DOHH2 (cell line): ENCODE measurements around the gene AP3S1.

Experiments used
- H3F3A ChIP-seq: fragments of 200-600 bp; sonication (generic), shearing (Covaris generic); 2 replicates; pipeline ENCODE4 v1.6.0; 2016; ENCODE audit warnings: antibody characterized with exemption, mild to moderate bottlenecking; ENCODE audit not compliant: control insufficient read depth, insufficient read depth
- H3K27ac ChIP-seq: fragments of 200-600 bp; sonication (generic); 2 replicates; pipeline ENCODE4 v1.5.1; 2014; ENCODE audit warnings: low read depth, mild to moderate bottlenecking, low read length, moderate library complexity
- H3K27me3 ChIP-seq: fragments of 200-600 bp; sonication (generic); 2 replicates; pipeline ENCODE4 v1.6.1; 2014; ENCODE audit warnings: mild to moderate bottlenecking, low read length, mixed read lengths; ENCODE audit not compliant: control insufficient read depth
- H3K36me3 ChIP-seq: fragments of 200-600 bp; sonication (generic); 2 replicates; pipeline ENCODE4 v1.6.1; 2014; ENCODE audit warnings: mild to moderate bottlenecking, low read length, moderate library complexity, mixed read lengths; ENCODE audit not compliant: control insufficient read depth
- H3K4me1 ChIP-seq: fragments of 200-600 bp; sonication (generic); 2 replicates; pipeline ENCODE4 v1.6.1; 2014; ENCODE audit warnings: mild to moderate bottlenecking, low read length, mixed read lengths; ENCODE audit not compliant: control insufficient read depth
- H3K4me2 ChIP-seq: fragments of 200-600 bp; sonication (generic); 2 replicates; pipeline ENCODE4 v1.6.0; 2014; ENCODE audit warnings: mild to moderate bottlenecking, low read length, moderate library complexity
- H3K4me3 ChIP-seq: fragments of 200-600 bp; sonication (generic); 2 replicates; pipeline ENCODE4 v1.5.1; 2014; ENCODE audit warnings: mild to moderate bottlenecking, low read length, mixed read lengths
- H3K79me2 ChIP-seq: fragments of 200-600 bp; sonication (generic); 2 replicates; pipeline ENCODE4 v1.6.1; 2014; ENCODE audit warnings: mild to moderate bottlenecking, low read length, mixed read lengths; ENCODE audit not compliant: control insufficient read depth
- H3K9me2 ChIP-seq: fragments of 200-600 bp; sonication (generic); replicated peaks from 2 replicates; pipeline ENCODE4 v1.6.1; 2014; ENCODE audit warnings: mild to moderate bottlenecking, low read length, mixed read lengths; ENCODE audit not compliant: control insufficient read depth
- H3K9me3 ChIP-seq: fragments of 200-600 bp; sonication (generic); 2 replicates; pipeline ENCODE4 v1.6.1; 2014; ENCODE audit warnings: antibody characterized with exemption, low read length, mixed read lengths; ENCODE audit not compliant: control insufficient read depth, insufficient read depth
- H4K20me1 ChIP-seq: fragments of 200-600 bp; sonication (generic); 2 replicates; pipeline ENCODE4 v1.6.0; 2014; ENCODE audit warnings: low read depth, mild to moderate bottlenecking, antibody characterized with exemption, low read length, moderate library complexity; ENCODE audit not compliant: control insufficient read depth, insufficient read depth
- CTCF ChIP-seq: fragments of 200-600 bp; sonication (generic); IDR thresholded peaks from one replicate; pipeline ENCODE4 v1.5.1; 2014; ENCODE audit warnings: antibody characterized with exemption, mild to moderate bottlenecking, low read depth, low read length; ENCODE audit not compliant: poor library complexity, severe bottlenecking
- EZH2phosphoT487 ChIP-seq: fragments of 200-600 bp; sonication (generic); IDR thresholded peaks from 2 replicates; pipeline ENCODE4 v1.6.1; 2017; ENCODE audit warnings: borderline replicate concordance, mild to moderate bottlenecking, antibody characterized with exemption, low read length, moderate library complexity, mixed read lengths

Gene AP3S1

GRCh38 chr5:115894342-115894741, 52.6 kb downstream of the AP3S1 start:
- no peaks in the 10 kb centered on the region for H3K27me3 ChIP-seq
- peaks cover 52% of the 10 kb centered on the region for H3K36me3 ChIP-seq
- peaks cover 16% of the 10 kb centered on the region for H3K4me1 ChIP-seq

GRCh38 chr5:115895821-115896220, 54.1 kb downstream of the AP3S1 start:
- Histone ChIP-seq H3K27ac (no peak overlapping the region), H3K4me1 (peaks cover 20% of the 10 kb centered on the region), H3K4me3 (no peak overlapping the region), H3K9me2 (no peaks in the 10 kb centered on the region), H3K79me2 (0 out of 2 replicates have a peak, but pooled peaks cover 2% of the 10 kb centered on the region), H3F3A (peaks cover 8% of the 10 kb centered on the region; the same call in 1 of the 2 replicates), H3K27me3 (no peaks in the 10 kb centered on the region), H4K20me1 (no peaks in the 10 kb centered on the region), H3K4me2 (no peak overlapping the region), H3K9me3 (no peaks in the 10 kb centered on the region), H3K36me3 (peaks cover 50% of the 10 kb centered on the region)
- TF ChIP-seq EZH2phosphoT487 (no peak), CTCF (no peak)

More at GRCh38 chr5:115894342-115894741, 52.6 kb downstream of the AP3S1 start:
- no peaks in the 10 kb centered on the region for H3F3A ChIP-seq
- H3K4me2 ChIP-seq = no peak overlapping the region
- no peak overlapping the region for H3K27ac ChIP-seq
- no peaks in the 10 kb centered on the region for H4K20me1 ChIP-seq
- H3K4me3 ChIP-seq = no peak overlapping the region
- peaks cover 3% of the 10 kb centered on the region; the same call in 1 of the 2 replicates for H3K79me2 ChIP-seq
- H3K9me3 ChIP-seq = no peaks in the 10 kb centered on the region
- H3K9me2 ChIP-seq = no peaks in the 10 kb centered on the region
- TF ChIP-seq CTCF = no peak
- TF ChIP-seq EZH2phosphoT487 = no peak

GRCh38 chr5:115898656-115899055, 56.9 kb downstream of the AP3S1 start:
- Histone ChIP-seq H3K9me2 (no peaks in the 10 kb centered on the region), H3K9me3 (no peaks in the 10 kb centered on the region), H4K20me1 (no peaks in the 10 kb centered on the region), H3K79me2 (0 out of 2 replicates have a peak, but pooled peaks cover 2% of the 10 kb centered on the region), H3K36me3 (peaks cover 49% of the 10 kb centered on the region), H3K4me2 (no peak overlapping the region), H3K4me1 (peaks cover 33% of the 10 kb centered on the region), H3F3A (peaks cover 8% of the 10 kb centered on the region; the same call in 1 of the 2 replicates), H3K27ac (no peak overlapping the region), H3K4me3 (no peak overlapping the region), H3K27me3 (no peaks in the 10 kb centered on the region)
- no peak for TF ChIP-seq CTCF
